ENCODE results near the gene DNAH17. TPM values are rescaled to one million over a fixed set of nuclear protein-coding genes. Genes with fewer than 3 reads are reported as not detected.
A peak's percentile ranks its signal among the peaks of the same experiment; 100 is the strongest.

The DNAH17 gene
- total and polyA plus RNA-seq, 2 of the 8 experiments (the other 6 are each of a cell fraction or from before 2014, with no cell fraction given): 0.14 to 0.67 TPM

DNA sequence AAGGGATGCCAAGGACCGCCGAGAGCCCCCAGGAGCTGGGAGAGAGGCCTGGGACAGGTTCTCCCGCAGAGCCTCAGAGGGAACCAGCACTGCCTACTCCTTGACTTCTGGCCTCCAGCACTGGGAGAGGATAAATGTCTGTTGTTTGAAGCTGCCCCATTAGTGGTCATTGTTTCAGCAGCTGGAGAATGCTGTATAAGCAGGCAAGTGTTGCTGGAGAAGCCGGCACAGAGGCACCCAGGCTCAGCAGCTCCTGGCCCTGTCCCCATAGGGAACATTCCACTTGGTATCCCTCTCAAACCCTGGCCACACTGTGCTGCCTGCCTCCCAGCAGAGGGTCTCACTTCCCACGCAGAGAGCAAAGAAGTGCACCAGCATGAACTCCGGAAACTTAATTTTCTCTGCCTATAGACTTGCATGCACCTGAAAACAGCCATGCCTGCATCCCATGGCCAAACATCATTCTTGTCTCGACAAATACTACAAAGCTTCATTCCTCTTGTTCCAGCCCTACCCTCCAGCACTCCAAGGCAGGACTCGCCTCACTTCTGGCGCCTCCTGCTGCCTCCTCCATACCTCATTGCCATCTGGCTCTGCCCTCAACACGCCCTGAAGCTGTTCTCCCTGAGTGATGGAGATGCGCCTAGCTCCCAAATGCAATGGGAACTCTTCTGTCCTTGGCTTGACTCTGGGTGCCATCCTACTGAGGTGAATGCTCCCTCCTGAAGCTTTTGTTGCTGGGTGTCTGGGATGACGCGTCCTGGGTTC, 88.1 kb downstream of the DNAH17 start:
- H2AFZ ChIP-seq (ENCODE audit: low read length): no peak overlapping the region
- H2BK20ac ChIP-seq (ENCODE audit: low read length): no peak overlapping the region
- no peak for DNase-seq (ENCODE audit: low read depth in 1 of 2, low spot score in 2 of 2)
- no peak overlapping the region for H3K56ac ChIP-seq (replicated peaks; ENCODE audit: insufficient read length, low read depth, low read length)
- no peak overlapping the region for H2BK15ac ChIP-seq (ENCODE audit: low read length)
- H4K91ac ChIP-seq (replicated peaks; ENCODE audit: insufficient read length, low read length): no peak overlapping the region
- no peak overlapping the region for H3K18ac ChIP-seq (ENCODE audit: extremely low read depth, low read length)
- no peak overlapping the region for H3K4me3 ChIP-seq (ENCODE audit: extremely low read depth in 1 of 4, insufficient read depth in 2 of 4, low read depth in 3 of 4, low read length in 4 of 4)
- H2BK120ac ChIP-seq (replicated peaks; ENCODE audit: low read depth, low read length): no peak overlapping the region
- H4K8ac ChIP-seq (ENCODE audit: extremely low read depth, insufficient read depth, low read length): no peak overlapping the region
- no peaks in the 10 kb centered on the region for H3K79me2 ChIP-seq (ENCODE audit: control insufficient read depth in 1 of 2, insufficient read depth in 2 of 2, low read length in 2 of 2)
- no peak overlapping the region for H3K14ac ChIP-seq (ENCODE audit: insufficient read length)
- no peak overlapping the region for H2AK5ac ChIP-seq (ENCODE audit: low read depth, low read length)
- H4K20me1 ChIP-seq (replicated peaks in 1 of 2; ENCODE audit: control insufficient read depth in 1 of 2, insufficient read depth in 2 of 2, low read length in 2 of 2): no peaks in the 10 kb centered on the region
- H3K9ac ChIP-seq (replicated peaks in 1 of 4; ENCODE audit: extremely low read depth in 1 of 4, low read depth in 3 of 4, low read length in 3 of 4): no peak overlapping the region
- H3K23ac ChIP-seq (ENCODE audit: insufficient read length): no peak overlapping the region
- H3K27ac ChIP-seq (ENCODE audit: low read depth, low read length): no peak overlapping the region
- peaks cover 11% of the 10 kb centered on the region; the same call in 1 of the 2 replicates for H3K23me2 ChIP-seq (ENCODE audit: low read depth, low read length)
- H3K9me3 ChIP-seq (ENCODE audit: insufficient read depth in 2 of 2, low read depth in 1 of 2, low read length in 1 of 2): no peaks in the 10 kb centered on the region
- H3K36me3 ChIP-seq (ENCODE audit: control insufficient read depth in 2 of 4, insufficient read depth in 4 of 4, low read length in 3 of 4): no peaks in the 10 kb centered on the region
- no peak overlapping the region for H2BK12ac ChIP-seq (ENCODE audit: low read depth, low read length)
- no peak overlapping the region for H2BK5ac ChIP-seq (ENCODE audit: low read depth, low read length)
- FAIRE-seq: no peak
- H3K79me1 ChIP-seq (ENCODE audit: low read depth, low read length): peaks cover 3% of the 10 kb centered on the region
- POLR2A ChIA-PET (ENCODE audit: partially characterized antibody): no interaction called here
- peaks cover 0 to 3% (median 2%) of the 10 kb centered on the region in 4 experiments; a peak in 4 of 7 replicates for H3K27me3 ChIP-seq (replicated peaks in 1 of 4; ENCODE audit: control insufficient read depth in 3 of 4, extremely low read depth in 1 of 4, insufficient read depth in 3 of 4, low read length in 3 of 4)
- no peak overlapping the region for H4K5ac ChIP-seq (ENCODE audit: insufficient read length, low read depth, low read length)
- WGBS, 2 experiments (ENCODE audit: extremely low coverage in 1 of 2, insufficient coverage in 1 of 2, insufficient read length in 1 of 2, insufficient replicate concordance in 2 of 2, low coverage in 1 of 2, low lambda C conversion rate in 2 of 2, missing lambda C conversion rate in 1 of 2): 89% methylated on average over 13 of the region's 13 CpGs; no CpG with 5 or more reads in 1 of the 2 experiments
- H3K4me2 ChIP-seq (ENCODE audit: insufficient read depth in 1 of 2, low read depth in 2 of 2, low read length in 2 of 2): no peak overlapping the region
- no peak overlapping the region for H3K4ac ChIP-seq (replicated peaks; ENCODE audit: insufficient read length, low read depth, low read length)
- CTCF ChIA-PET (ENCODE audit: partially characterized antibody): interaction anchor here (0.8 to 2.1 kb wide), 9 partner anchors 25 to 238 kb away, joined by 3 to 10 read pairs (median 3); no protein-coding TSS in a partner anchor
- H3K4me1 ChIP-seq (replicated peaks in 1 of 4; ENCODE audit: control insufficient read depth in 3 of 4, insufficient read depth in 4 of 4, low read length in 3 of 4): peaks cover 0 to 9% (median 7%) of the 10 kb centered on the region in 4 experiments; a peak in 5 of 7 replicates
- TF ChIP-seq HDAC6 (IDR thresholded peaks at IDR 0.05; ENCODE audit: low read depth, low read length) (no peak), EP300 (IDR thresholded peaks at IDR 0.05; ENCODE audit: borderline replicate concordance in 1 of 2, low read depth in 2 of 2, low read length in 2 of 2) (no peak), RAD21 (IDR thresholded peaks at IDR 0.05 in 1 of 2, conservative IDR thresholded peaks at IDR 0.05 in 1 of 2; ENCODE audit: low read depth in 2 of 2, low read length in 2 of 2) (peak; percentile 29 to 43; a peak in 2 of 4 replicates), GABPA (IDR thresholded peaks at IDR 0.05; ENCODE audit: borderline replicate concordance, insufficient read depth, low read length) (no peak), SUZ12 (IDR thresholded peaks at IDR 0.05; ENCODE audit: low read length) (no peak), BRCA1 (IDR thresholded peaks at IDR 0.05; ENCODE audit: low read depth, low read length) (no peak), JUN (IDR thresholded peaks at IDR 0.05; ENCODE audit: low read depth, low read length) (no peak), POLR2AphosphoS5 (IDR thresholded peaks at IDR 0.05; ENCODE audit: low read depth, low read length) (no peak)
- TF ChIP-seq, protein P1, sequence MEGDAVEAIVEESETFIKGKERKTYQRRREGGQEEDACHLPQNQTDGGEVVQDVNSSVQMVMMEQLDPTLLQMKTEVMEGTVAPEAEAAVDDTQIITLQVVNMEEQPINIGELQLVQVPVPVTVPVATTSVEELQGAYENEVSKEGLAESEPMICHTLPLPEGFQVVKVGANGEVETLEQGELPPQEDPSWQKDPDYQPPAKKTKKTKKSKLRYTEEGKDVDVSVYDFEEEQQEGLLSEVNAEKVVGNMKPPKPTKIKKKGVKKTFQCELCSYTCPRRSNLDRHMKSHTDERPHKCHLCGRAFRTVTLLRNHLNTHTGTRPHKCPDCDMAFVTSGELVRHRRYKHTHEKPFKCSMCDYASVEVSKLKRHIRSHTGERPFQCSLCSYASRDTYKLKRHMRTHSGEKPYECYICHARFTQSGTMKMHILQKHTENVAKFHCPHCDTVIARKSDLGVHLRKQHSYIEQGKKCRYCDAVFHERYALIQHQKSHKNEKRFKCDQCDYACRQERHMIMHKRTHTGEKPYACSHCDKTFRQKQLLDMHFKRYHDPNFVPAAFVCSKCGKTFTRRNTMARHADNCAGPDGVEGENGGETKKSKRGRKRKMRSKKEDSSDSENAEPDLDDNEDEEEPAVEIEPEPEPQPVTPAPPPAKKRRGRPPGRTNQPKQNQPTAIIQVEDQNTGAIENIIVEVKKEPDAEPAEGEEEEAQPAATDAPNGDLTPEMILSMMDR (IDR thresholded peaks at IDR 0.05; ENCODE audit: control extremely low read depth in 1 of 3, insufficient read depth in 1 of 3, low read depth in 1 of 3, low read length in 3 of 3): peak; percentile 24 to 47 (median 43); a peak in 3 of 4 replicates
